GM10266 (cell line): ENCODE results near the gene HIPK1.

ENCODE experiments used
- DNase-seq: peaks from one replicate; pipeline ENCODE4 v3.0.0; 2012; ENCODE audit errors: extremely low spot score
- TF ChIP-seq, protein P1 (sequence below): IDR thresholded peaks from 2 replicates; pipeline ENCODE4 v1.5.1; 2012; ENCODE audit warnings: mild to moderate bottlenecking, low read depth; ENCODE audit not compliant: control insufficient read depth, insufficient read depth; ENCODE audit errors: missing control alignments

The HIPK1 gene

DNA sequence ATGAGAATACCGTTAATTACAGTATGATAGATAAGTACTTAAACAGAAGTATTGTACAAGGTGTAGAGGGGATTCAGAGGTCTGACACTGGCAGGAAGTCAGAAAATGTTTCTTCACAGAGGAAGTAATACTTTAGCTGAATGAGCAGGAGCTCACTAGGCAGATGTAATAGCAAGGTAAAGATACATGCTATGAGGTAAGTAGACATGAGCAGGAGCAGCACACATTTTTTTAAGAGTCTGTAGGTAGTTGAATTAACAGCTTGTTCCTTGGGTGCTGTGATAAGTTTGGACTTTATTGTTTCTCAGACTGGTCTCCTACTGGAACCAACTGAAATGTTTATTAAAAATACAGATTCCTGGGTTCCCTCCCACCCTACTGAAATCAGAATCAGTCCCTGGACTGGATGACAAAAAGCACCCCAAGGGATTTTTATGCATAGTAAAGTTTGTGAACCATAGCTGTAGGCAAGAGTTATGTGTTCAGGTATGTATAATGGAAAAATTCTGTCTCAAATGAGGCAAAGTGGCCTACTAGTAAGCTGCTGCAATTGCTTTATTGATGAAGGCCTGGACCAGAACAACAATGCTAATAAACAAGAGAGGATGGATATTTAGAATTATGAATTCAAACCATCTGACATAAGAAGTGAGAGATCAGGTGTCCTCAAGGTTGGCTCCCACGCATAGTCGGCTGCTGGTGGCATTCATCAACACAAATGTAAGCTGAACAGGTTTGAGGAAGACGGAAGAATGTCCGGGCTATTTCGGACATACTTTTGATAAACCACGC is 25.4 kb upstream of the HIPK1 start:
- TF ChIP-seq, protein P1, sequence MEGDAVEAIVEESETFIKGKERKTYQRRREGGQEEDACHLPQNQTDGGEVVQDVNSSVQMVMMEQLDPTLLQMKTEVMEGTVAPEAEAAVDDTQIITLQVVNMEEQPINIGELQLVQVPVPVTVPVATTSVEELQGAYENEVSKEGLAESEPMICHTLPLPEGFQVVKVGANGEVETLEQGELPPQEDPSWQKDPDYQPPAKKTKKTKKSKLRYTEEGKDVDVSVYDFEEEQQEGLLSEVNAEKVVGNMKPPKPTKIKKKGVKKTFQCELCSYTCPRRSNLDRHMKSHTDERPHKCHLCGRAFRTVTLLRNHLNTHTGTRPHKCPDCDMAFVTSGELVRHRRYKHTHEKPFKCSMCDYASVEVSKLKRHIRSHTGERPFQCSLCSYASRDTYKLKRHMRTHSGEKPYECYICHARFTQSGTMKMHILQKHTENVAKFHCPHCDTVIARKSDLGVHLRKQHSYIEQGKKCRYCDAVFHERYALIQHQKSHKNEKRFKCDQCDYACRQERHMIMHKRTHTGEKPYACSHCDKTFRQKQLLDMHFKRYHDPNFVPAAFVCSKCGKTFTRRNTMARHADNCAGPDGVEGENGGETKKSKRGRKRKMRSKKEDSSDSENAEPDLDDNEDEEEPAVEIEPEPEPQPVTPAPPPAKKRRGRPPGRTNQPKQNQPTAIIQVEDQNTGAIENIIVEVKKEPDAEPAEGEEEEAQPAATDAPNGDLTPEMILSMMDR: no peak
- no peak for DNase-seq

DNA sequence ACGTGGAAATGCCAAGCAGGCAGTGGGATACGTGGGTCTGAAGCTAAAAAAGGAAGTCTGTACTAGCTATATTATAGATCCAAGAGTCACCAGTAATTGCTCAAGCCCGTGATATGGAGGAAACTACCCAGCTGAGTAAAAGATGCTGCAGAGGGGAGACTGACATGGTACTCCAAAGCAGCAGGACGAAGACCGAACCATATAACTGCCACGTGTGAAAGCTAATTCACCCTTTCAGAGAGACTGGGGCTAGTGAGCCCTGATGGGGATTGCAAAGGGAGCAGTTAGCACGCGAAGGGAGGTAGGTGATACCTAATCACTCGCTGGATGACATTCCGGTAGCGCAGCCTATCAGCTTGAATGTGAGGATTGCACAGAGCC is 24.8 kb upstream of the HIPK1 start:
- no peak for DNase-seq
- TF ChIP-seq, protein P1: no peak

GRCh38 chr1:113904674-113905434 is 24.3 kb upstream of the HIPK1 start, which contains the start of the genes AP4B1 and DCLRE1B:
AP4B1 (minus strand) TSS chr1:113904799; CDS start chr1:113904717, 82 bp downstream.
DCLRE1B (plus strand) TSS chr1:113905326; CDS start chr1:113905587, 261 bp downstream.
- TF ChIP-seq, protein P1: peak; percentile 92
- DNase-seq: peak; percentile 90

GRCh38 chr1:113905435-113905861 is 23.7 kb upstream of the HIPK1 start:
- no peak for DNase-seq
- TF ChIP-seq, protein P1: no peak

DNA sequence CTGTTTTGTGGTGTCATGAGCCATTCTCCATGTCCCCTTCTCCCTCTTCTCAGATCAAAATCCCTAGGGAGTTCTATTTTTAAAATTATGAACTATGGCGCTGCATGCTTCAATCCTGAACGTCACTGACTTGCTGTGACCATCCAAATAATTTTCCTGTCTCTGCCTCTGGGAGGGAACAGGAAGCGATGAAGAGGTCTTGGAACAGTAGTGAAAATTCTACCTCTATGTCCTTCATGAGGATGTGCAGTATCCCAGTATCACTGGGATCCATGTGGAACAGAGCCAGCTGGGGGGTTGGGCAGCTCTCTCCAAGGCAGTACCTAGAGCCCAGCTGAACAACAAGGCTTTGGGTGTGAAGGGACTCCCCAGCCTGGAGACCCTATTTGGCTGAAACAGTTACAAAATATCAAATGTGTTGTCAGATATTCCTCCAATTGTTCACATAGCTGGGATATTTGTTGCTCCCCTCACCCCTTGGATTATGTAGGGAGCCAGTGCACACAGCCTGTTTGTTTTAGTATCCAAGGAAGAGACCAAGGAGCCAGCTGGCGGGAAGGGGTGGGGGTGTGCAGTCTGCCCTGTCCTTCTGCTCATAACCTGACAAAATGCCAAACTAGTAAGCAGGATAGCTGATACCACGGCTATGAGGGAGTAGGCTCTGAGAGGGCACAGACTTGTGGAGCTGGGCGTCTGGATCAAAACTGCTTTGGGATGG is 16.4 kb upstream of the HIPK1 start:
- TF ChIP-seq, protein P1: no peak
- DNase-seq: no peak

DNA sequence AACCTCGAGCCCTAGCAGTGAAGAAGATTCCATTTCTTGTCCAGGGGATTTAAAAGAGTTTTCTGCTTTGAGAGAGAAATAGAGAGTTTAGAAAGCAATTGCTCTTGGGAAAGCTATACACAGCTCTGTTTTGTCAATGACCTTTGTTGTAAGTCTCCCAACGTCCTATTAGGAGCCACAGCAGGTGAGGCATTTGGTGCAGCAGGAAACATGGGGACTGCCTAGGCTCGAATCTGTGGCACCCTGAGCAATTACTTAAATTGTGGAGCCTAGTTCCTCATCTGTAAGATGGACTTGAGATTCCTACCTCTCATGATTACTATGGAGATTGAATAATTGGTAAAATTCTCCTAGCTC is 15.8 kb upstream of the HIPK1 start:
- no peak for DNase-seq
- TF ChIP-seq, protein P1: no peak
